ENCODE data around the gene PRPF40A. TPM values are rescaled to one million over a fixed set of nuclear protein-coding genes. Genes with fewer than 3 reads are reported as not detected.

PRPF40A gene
- total and polyA plus RNA-seq, 9 of the 15 experiments (the other 6 are each of a cell fraction or from before 2014, with no cell fraction given): 168 to 304 (median 264) TPM

DNA sequence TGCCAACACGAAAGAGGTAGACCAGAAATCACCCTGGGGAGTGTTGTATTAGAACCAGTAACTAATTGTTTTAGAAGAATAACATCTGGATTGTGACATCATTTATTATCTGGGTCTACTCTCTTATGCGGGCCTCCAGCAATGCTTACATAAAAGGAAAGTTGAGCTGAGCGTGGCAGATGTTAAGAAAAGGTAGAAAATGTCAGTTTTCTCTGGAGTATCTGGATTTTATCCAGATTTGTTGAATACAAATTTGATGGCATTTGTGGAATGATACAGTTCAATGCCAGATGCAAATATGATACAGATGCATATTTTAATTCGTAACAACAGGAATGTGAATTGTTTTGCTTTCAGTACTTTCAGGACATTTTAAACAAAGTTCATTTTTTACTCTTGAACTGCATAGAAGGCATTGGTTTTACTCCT, 90.3 kb downstream of the PRPF40A start:
- TF ChIP-seq SMARCE1 (IDR thresholded peaks at IDR 0.05): no peak
- no peak for TF ChIP-seq STAG1 (CRISPR knock-in tag; IDR thresholded peaks at IDR 0.05; ENCODE audit: borderline replicate concordance)
- no peak for TF ChIP-seq ZNF316 (IDR thresholded peaks at IDR 0.05)
- TF ChIP-seq ZC3H11A (IDR thresholded peaks at IDR 0.05; ENCODE audit: low read depth, low read length): no peak
- TF ChIP-seq TCF7L2 (IDR thresholded peaks at IDR 0.05; ENCODE audit: low read depth, low read length): no peak
- no peak for TF ChIP-seq FOXJ3 (CRISPR knock-in tag; IDR thresholded peaks at IDR 0.05)
- TF ChIP-seq, protein P1, sequence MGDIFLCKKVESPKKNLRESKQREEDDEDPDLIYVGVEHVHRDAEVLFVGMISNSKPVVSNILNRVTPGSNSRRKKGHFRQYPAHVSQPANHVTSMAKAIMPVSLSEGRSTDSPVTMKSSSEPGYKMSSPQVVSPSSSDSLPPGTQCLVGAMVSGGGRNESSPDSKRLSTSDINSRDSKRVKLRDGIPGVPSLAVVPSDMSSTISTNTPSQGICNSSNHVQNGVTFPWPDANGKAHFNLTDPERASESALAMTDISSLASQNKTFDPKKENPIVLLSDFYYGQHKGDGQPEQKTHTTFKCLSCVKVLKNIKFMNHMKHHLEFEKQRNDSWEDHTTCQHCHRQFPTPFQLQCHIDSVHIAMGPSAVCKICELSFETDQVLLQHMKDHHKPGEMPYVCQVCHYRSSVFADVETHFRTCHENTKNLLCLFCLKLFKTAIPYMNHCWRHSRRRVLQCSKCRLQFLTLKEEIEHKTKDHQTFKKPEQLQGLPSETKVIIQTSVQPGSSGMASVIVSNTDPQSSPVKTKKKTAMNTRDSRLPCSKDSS (IDR thresholded peaks at IDR 0.05; ENCODE audit: low read depth, partially characterized antibody): no peak
- no peak for TF ChIP-seq ADNP (tag; IDR thresholded peaks at IDR 0.05)
- no peak for TF ChIP-seq BACH1 (tag; IDR thresholded peaks at IDR 0.05)
- no peak for TF ChIP-seq CCAR2 (IDR thresholded peaks at IDR 0.05; ENCODE audit: low read depth, low read length)
- TF ChIP-seq, protein P2, sequence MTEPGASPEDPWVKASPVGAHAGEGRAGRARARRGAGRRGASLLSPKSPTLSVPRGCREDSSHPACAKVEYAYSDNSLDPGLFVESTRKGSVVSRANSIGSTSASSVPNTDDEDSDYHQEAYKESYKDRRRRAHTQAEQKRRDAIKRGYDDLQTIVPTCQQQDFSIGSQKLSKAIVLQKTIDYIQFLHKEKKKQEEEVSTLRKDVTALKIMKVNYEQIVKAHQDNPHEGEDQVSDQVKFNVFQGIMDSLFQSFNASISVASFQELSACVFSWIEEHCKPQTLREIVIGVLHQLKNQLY (CRISPR knock-in tag; conservative IDR thresholded peaks at IDR 0.05): no peak
- TF ChIP-seq ZBED1 (IDR thresholded peaks at IDR 0.05): no peak
- no peak for TF ChIP-seq ARHGAP35 (IDR thresholded peaks at IDR 0.05; ENCODE audit: partially characterized antibody)
- no peak for TF ChIP-seq YY1 (IDR thresholded peaks at IDR 0.05; ENCODE audit: borderline replicate concordance in 1 of 3, control insufficient read depth in 1 of 3, extremely low read depth in 1 of 3, insufficient read depth in 3 of 3, insufficient read length in 1 of 3, insufficient replicate concordance in 2 of 3, low read depth in 1 of 3, low read length in 2 of 3)
- TF ChIP-seq ZNF124 (CRISPR knock-in tag; IDR thresholded peaks at IDR 0.05): no peak
- TF ChIP-seq, protein P3, sequence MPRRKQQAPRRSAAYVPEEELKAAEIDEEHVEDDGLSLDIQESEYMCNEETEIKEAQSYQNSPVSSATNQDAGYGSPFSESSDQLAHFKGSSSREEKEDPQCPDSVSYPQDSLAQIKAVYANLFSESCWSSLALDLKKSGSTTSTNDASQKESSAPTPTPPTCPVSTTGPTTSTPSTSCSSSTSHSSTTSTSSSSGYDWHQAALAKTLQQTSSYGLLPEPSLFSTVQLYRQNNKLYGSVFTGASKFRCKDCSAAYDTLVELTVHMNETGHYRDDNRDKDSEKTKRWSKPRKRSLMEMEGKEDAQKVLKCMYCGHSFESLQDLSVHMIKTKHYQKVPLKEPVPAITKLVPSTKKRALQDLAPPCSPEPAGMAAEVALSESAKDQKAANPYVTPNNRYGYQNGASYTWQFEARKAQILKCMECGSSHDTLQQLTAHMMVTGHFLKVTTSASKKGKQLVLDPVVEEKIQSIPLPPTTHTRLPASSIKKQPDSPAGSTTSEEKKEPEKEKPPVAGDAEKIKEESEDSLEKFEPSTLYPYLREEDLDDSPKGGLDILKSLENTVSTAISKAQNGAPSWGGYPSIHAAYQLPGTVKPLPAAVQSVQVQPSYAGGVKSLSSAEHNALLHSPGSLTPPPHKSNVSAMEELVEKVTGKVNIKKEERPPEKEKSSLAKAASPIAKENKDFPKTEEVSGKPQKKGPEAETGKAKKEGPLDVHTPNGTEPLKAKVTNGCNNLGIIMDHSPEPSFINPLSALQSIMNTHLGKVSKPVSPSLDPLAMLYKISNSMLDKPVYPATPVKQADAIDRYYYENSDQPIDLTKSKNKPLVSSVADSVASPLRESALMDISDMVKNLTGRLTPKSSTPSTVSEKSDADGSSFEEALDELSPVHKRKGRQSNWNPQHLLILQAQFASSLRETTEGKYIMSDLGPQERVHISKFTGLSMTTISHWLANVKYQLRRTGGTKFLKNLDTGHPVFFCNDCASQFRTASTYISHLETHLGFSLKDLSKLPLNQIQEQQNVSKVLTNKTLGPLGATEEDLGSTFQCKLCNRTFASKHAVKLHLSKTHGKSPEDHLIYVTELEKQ (CRISPR knock-in tag; IDR thresholded peaks at IDR 0.05): no peak
- no peak for TF ChIP-seq GABPA (tag; conservative IDR thresholded peaks at IDR 0.05; ENCODE audit: low read depth)
- Histone ChIP-seq H3K9ac (ENCODE audit: insufficient read depth in 1 of 2, low read depth in 2 of 2, low read length in 2 of 2) (no peak overlapping the region), H3K27me3 (ENCODE audit: control insufficient read depth in 2 of 2, insufficient read depth in 2 of 2, low read length in 2 of 2) (peaks cover 9 to 11% of the 10 kb centered on the region in 2 experiments; a peak in 4 of 5 replicates), H3K4me3 (no peak overlapping the region), H3K9me1 (ENCODE audit: control insufficient read depth, insufficient read depth, low read length) (no peaks in the 10 kb centered on the region), H3K27ac (ENCODE audit: extremely low read depth, low read depth, low read length) (no peak overlapping the region), H4K20me1 (replicated peaks; ENCODE audit: control insufficient read depth, insufficient read depth, low read length) (no peaks in the 10 kb centered on the region), H2AFZ (ENCODE audit: low read depth, low read length) (no peak overlapping the region), H3K79me2 (ENCODE audit: control insufficient read depth, insufficient read depth, low read length) (no peaks in the 10 kb centered on the region), H3K9me3 (replicated peaks; ENCODE audit: control insufficient read depth, insufficient read depth, low read depth, low read length) (no peaks in the 10 kb centered on the region), H3K4me1 (replicated peaks in 1 of 2; ENCODE audit: control insufficient read depth in 2 of 2, insufficient read depth in 2 of 2, low read length in 2 of 2) (no peaks in the 10 kb centered on the region; a peak in 1 of 5 replicates), H3K4me2 (ENCODE audit: insufficient read depth, low read length) (no peak overlapping the region), H3K36me3 (ENCODE audit: control insufficient read depth, insufficient read depth, low read length) (no peaks in the 10 kb centered on the region)
- intact Hi-C loops (cut with micrococcal nuclease): loop anchor here (1.0 to 5.0 kb wide), 2 partner anchors 65 to 437 kb away; no protein-coding TSS in a partner anchor
- BruUV-seq (replicated peaks): no TSS peak
- ChIA-PET CTCF (ENCODE audit: low intra/inter-chr PET ratio) (interaction anchor here (1.0 to 3.1 kb wide), 3 partner anchors 8 to 590 kb away, joined by 3 to 25 read pairs (median 9); no protein-coding TSS in a partner anchor), POLR2A (no interaction called here)
- WGBS (ENCODE audit: insufficient coverage, low coverage, missing lambda C conversion rate): 2% methylated on average over 4 of the region's 4 CpGs
- no peak for FAIRE-seq
- no peak for DNase-seq (ENCODE audit: extremely low read depth in 1 of 4, low spot score in 3 of 4)
- ATAC-seq: no peak
- in situ Hi-C loops (cut with MboI): loop anchor here (5.0 kb wide), 1 partner anchor 585 kb away; no protein-coding TSS in a partner anchor
